GM12878 (cell line): ENCODE results near the gene MROH8. TPM values are rescaled to one million over a fixed set of nuclear protein-coding genes. Genes with fewer than 3 reads are reported as not detected.

Experiments
- ATAC-seq: fragments of 200-7000 bp; cut with Tn5 transposase; 3 replicates; pipeline ENCODE4 v1.9.1; 2020; ENCODE audit warnings: mild to moderate bottlenecking, moderate library complexity
- BruUV-seq: library from RNA; stranded (reverse); fragments of 400-500 nt; replicated peaks from 2 replicates; lab custom pipeline; 2021; lab: Mats Ljungman, UMichigan
- CTCF ChIA-PET: fragments of 300-600 bp; sonication (Branson Sonifier 250); formaldehyde crosslinking; extraction: SDS; loops from one replicate; lab custom pipeline; 2021; ENCODE audit warnings: inconsistent platforms; lab: Yijun Ruan, JAX
- POLR2A ChIA-PET: fragments of 350-600 bp; formaldehyde crosslinking; extraction: SDS; loops from one replicate; lab custom pipeline; 2021; ENCODE audit warnings: inconsistent platforms; lab: Charles Lee
- RAD21 ChIA-PET: fragments of 300-600 bp; sonication (Branson Sonifier 250); formaldehyde crosslinking; loops from one replicate; lab custom pipeline; 2023; ENCODE audit warnings: antibody characterized with exemption; ENCODE audit not compliant: unreplicated experiment; lab: Charles Lee
- SMC1A ChIA-PET: fragments of 300-600 bp; sonication (Branson Sonifier 250); formaldehyde crosslinking; loops from one replicate; lab custom pipeline; 2023; ENCODE audit not compliant: unreplicated experiment, uncharacterized antibody; lab: Charles Lee
- DNase-seq: peaks from one replicate; pipeline ENCODE4 v3.0.0-alpha.2; 2011; ENCODE audit warnings: low read depth, low spot score
- FAIRE-seq: peaks from 3 replicates; lab custom pipeline; 2011; peaks lifted over from hg19 to GRCh38; lab: Jason Lieb, UNC
- H2AFZ ChIP-seq: 2 replicates; pipeline ENCODE4 v1.6.0; 2011; ENCODE audit warnings: low read depth, low read length, control low read depth; ENCODE audit not compliant: control insufficient read depth
- H3K27ac ChIP-seq: 2 replicates; pipeline ENCODE4 v1.5.1; 2011; ENCODE audit warnings: control low read depth; ENCODE audit not compliant: control insufficient read depth, insufficient read depth
- H3K27me3 ChIP-seq, 2 experiments: replicated peaks in 1 of 2; 2 replicates each; pipeline versions ENCODE4 v1.6.0 to v1.6.1; 2011; ENCODE audit warnings: low read length in 1 of 2; ENCODE audit not compliant: control insufficient read depth in 2 of 2, insufficient read depth in 2 of 2
- H3K36me3 ChIP-seq, 2 experiments: 2 replicates each; pipeline ENCODE4 v1.5.1; 2011; ENCODE audit warnings: low read length in 1 of 2; ENCODE audit not compliant: control insufficient read depth in 2 of 2, insufficient read depth in 2 of 2
- H3K4me1 ChIP-seq: 2 replicates; pipeline ENCODE4 v1.6.1; 2011; ENCODE audit warnings: mild to moderate bottlenecking, low read length, moderate library complexity, mixed read lengths; ENCODE audit not compliant: control insufficient read depth, insufficient read depth
- H3K4me2 ChIP-seq: 2 replicates; pipeline ENCODE4 v1.6.0; 2011; ENCODE audit warnings: control low read depth; ENCODE audit not compliant: control insufficient read depth, insufficient read depth
- H3K4me3 ChIP-seq: fragments of 200-600 bp; sonication (generic); 2 replicates; pipeline ENCODE4 v1.5.1; 2016
- H3K79me2 ChIP-seq: 2 replicates; pipeline ENCODE4 v1.6.0; 2011; ENCODE audit warnings: low read length; ENCODE audit not compliant: control insufficient read depth, insufficient read depth
- H3K9ac ChIP-seq: 2 replicates; pipeline ENCODE4 v1.8.0; 2011; ENCODE audit warnings: low read length, control low read depth, mixed read lengths; ENCODE audit not compliant: control insufficient read depth, insufficient read depth
- H3K9me3 ChIP-seq: replicated peaks from 3 replicates; pipeline ENCODE4 v1.5.1; 2011; ENCODE audit warnings: mild to moderate bottlenecking, low read length; ENCODE audit not compliant: control insufficient read depth, insufficient read depth
- H4K20me1 ChIP-seq: 2 replicates; pipeline ENCODE4 v1.6.0; 2011; ENCODE audit not compliant: control insufficient read depth, insufficient read depth
- ATF7 ChIP-seq: fragments of 450-650 bp; IDR thresholded peaks from 2 replicates; pipeline ENCODE4 v1.6.1; 2016; ENCODE audit warnings: low read depth, mild to moderate bottlenecking
- BACH1 ChIP-seq: fragments of 450-650 bp; IDR thresholded peaks from 2 replicates; pipeline ENCODE4 v1.6.1; 2017; ENCODE audit warnings: mild to moderate bottlenecking, borderline replicate concordance
- CBX3 ChIP-seq: fragments of 200-600 bp; sonication (generic); IDR thresholded peaks from 2 replicates; pipeline ENCODE4 v1.6.1; 2016; ENCODE audit warnings: low read depth, borderline replicate concordance
- ESRRA ChIP-seq: IDR thresholded peaks from 2 replicates; pipeline ENCODE4 v1.6.1; 2012; ENCODE audit warnings: mild to moderate bottlenecking, low read length, improper control_type of control experiment
- MEF2B ChIP-seq: fragments of 450-650 bp; IDR thresholded peaks from 2 replicates; pipeline ENCODE4 v1.6.1; 2018; ENCODE audit warnings: mild to moderate bottlenecking, moderate library complexity; ENCODE audit not compliant: partially characterized antibody, poor library complexity, severe bottlenecking
- NFIC ChIP-seq: IDR thresholded peaks from 2 replicates; pipeline ENCODE4 v1.6.1; 2012; ENCODE audit warnings: low read depth, mild to moderate bottlenecking, inconsistent platforms, low read length, moderate library complexity
- NR2F1 ChIP-seq: fragments of 450-650 bp; conservative IDR thresholded peaks from 2 replicates; pipeline ENCODE4 v1.6.1; 2017; ENCODE audit warnings: mild to moderate bottlenecking
- NRF1 ChIP-seq: conservative IDR thresholded peaks from 2 replicates; pipeline ENCODE4 v1.6.1; 2011; ENCODE audit warnings: mild to moderate bottlenecking, low read depth, low read length, improper control_type of control experiment
- POLR2AphosphoS2 ChIP-seq: IDR thresholded peaks from 2 replicates; pipeline ENCODE4 v1.6.1; 2011; ENCODE audit warnings: low read depth, mild to moderate bottlenecking, low read length, improper control_type of control experiment, moderate library complexity
- POLR2AphosphoS5 ChIP-seq: IDR thresholded peaks from 2 replicates; pipeline ENCODE4 v1.6.1; 2011; ENCODE audit warnings: mild to moderate bottlenecking, low read length, inconsistent platforms
- POU2F2 ChIP-seq: IDR thresholded peaks from 3 replicates; pipeline ENCODE4 v1.6.1; 2011; ENCODE audit warnings: low read depth, mild to moderate bottlenecking, low read length, borderline replicate concordance
- ZNF274 ChIP-seq: IDR thresholded peaks from one replicate; pipeline ENCODE4 v1.8.0; 2011; ENCODE audit not compliant: insufficient read length, insufficient read depth
- WGBS: methylation state at CpG from one replicate; pipeline ENCODE4 v1.1.6; 2016; ENCODE audit warnings: low lambda C conversion rate; ENCODE audit not compliant: insufficient replicate concordance, insufficient coverage; ENCODE audit errors: missing lambda C conversion rate; 5-methylcytosine and 5-hydroxymethylcytosine counted together
- in situ Hi-C: fragments of 300-500 bp; cut with MboI; formaldehyde crosslinking; loops from 9 replicates; pipeline ENCODE4 v1.14.3; 2018; ENCODE audit warnings: mixed read lengths
- intact Hi-C: fragments of 100-400 bp; cut with micrococcal nuclease; formaldehyde crosslinking; loops from one replicate; pipeline ENCODE4 v1.14.2; 2022; ENCODE audit not compliant: unreplicated experiment
- polyA plus RNA-seq, 11 experiments: library from polyadenylated mRNA; depleted of rRNA in 4 of 11; unstranded in 6 of 11; stranded (reverse) in 5 of 11; fragments of >200 nt; fragmentation: Nextera tagmentation in 4 of 11; fragmentation: Illumina TruSeq in 1 of 11; extraction: Ambion mirVana in 4 of 11; extraction: Trizol in 1 of 11; gene quantifications; 1 replicate in 1 of 11; 2 replicates in 10 of 11; pipeline versions ENCODE4 v1.2.1 to v1.2.3, GENCODE V29; 2011 to 2016; ENCODE audit warnings: inconsistent platforms in 2 of 11, missing spikeins in 2 of 11, low read depth in 1 of 11
- total RNA-seq, 4 experiments: library from RNA; depleted of rRNA in 3 of 4; stranded (reverse); fragments of >200 nt in 3 of 4; fragmentation: Illumina TruSeq in 1 of 4; extraction: Trizol in 1 of 4; gene quantifications; 2 replicates each; pipeline versions ENCODE4 v1.2.1 to v1.2.3, GENCODE V29; 2013 to 2021
- TF ChIP-seq, protein P1 (sequence below): IDR thresholded peaks from 2 replicates; pipeline ENCODE4 v1.6.1; 2012; ENCODE audit warnings: low read depth, low read length, improper control_type of control experiment
- TF ChIP-seq, protein P2 (sequence below): fragments of 450-650 bp; IDR thresholded peaks from 2 replicates; pipeline ENCODE4 v1.6.1; 2014; ENCODE audit warnings: mild to moderate bottlenecking

MROH8 gene
- total and polyA plus RNA-seq, 10 of the 15 experiments (the other 5 are each of a cell fraction or from before 2014, with no cell fraction given): 0.16 to 2.8 (median 1.8) TPM

DNA sequence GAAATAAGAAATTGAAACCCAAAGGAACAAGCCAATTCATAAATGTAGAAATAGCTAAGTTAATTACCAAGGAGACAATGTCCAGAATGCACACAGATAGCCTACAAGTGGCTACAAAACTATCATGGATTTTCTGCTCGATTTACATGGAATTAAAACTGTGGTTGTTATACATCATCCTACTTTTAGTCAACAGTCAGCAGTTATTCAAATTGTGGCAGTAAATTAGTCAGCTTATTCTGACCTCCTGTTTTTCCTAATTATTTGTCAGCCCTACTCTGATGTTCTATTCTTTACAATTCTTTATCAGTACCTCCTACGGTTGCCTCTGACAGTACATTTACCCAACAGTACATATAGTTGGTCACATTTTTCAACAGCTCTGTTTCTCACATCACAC lies 113.2 kb downstream of the MROH8 start (continued):
- no peak for TF ChIP-seq BACH1
- TF ChIP-seq NR2F1: no peak
- TF ChIP-seq, all 136 proteins: peak for 0

DNA sequence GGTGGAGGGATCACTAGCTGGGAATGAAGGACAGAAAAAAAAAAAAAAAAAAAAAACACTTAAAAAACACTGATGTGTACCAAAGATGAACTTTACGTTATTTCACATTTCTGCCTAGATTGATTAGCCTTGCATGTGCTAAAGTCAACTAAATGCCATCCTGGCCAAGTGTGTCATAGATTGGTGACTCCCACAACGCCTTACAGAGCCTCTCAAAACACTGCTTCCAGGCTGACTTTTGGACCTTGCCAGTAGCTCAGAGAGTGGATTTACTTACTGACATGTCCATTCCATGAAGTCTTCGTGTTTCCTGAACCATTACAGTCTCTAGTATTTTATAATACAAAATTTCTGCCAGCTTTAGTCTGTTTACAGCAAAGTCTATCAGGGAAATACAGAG lies 124.1 kb downstream of the MROH8 start:
- Histone ChIP-seq H3K79me2 (no peaks in the 10 kb centered on the region), H4K20me1 (no peaks in the 10 kb centered on the region), H3K9me3 (no peaks in the 10 kb centered on the region), H3K4me2 (no peak overlapping the region), H3K27ac (no peak overlapping the region)
- CTCF ChIA-PET: no interaction called here
- TF ChIP-seq ATF7 (no peak), POLR2AphosphoS2 (no peak), ZNF274 (no peak), CBX3 (no peak), POLR2AphosphoS5 (no peak), NRF1 (no peak), NFIC (no peak), POU2F2 (no peak), MEF2B (no peak), ESRRA (no peak)
- TF ChIP-seq, protein P1, sequence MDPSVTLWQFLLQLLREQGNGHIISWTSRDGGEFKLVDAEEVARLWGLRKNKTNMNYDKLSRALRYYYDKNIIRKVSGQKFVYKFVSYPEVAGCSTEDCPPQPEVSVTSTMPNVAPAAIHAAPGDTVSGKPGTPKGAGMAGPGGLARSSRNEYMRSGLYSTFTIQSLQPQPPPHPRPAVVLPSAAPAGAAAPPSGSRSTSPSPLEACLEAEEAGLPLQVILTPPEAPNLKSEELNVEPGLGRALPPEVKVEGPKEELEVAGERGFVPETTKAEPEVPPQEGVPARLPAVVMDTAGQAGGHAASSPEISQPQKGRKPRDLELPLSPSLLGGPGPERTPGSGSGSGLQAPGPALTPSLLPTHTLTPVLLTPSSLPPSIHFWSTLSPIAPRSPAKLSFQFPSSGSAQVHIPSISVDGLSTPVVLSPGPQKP: no peak
- TF ChIP-seq, protein P2, sequence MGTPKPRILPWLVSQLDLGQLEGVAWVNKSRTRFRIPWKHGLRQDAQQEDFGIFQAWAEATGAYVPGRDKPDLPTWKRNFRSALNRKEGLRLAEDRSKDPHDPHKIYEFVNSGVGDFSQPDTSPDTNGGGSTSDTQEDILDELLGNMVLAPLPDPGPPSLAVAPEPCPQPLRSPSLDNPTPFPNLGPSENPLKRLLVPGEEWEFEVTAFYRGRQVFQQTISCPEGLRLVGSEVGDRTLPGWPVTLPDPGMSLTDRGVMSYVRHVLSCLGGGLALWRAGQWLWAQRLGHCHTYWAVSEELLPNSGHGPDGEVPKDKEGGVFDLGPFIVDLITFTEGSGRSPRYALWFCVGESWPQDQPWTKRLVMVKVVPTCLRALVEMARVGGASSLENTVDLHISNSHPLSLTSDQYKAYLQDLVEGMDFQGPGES: no peak
- TF ChIP-seq, all 136 proteins: peak for 0
- no peak for FAIRE-seq
- intact Hi-C loops (no loop called here), in situ Hi-C loops (no loop called here)
- Histone ChIP-seq H2AFZ (no peak overlapping the region), H3K36me3 (peaks cover 7 to 29% of the 10 kb centered on the region in 2 experiments; a peak in 3 of 4 replicates), H3K4me3 (no peak overlapping the region), H3K27me3 (no peaks in the 10 kb centered on the region), H3K4me1 (no peaks in the 10 kb centered on the region), H3K9ac (no peak overlapping the region)
- DNase-seq: no peak
- ChIA-PET RAD21 (no interaction called here), SMC1A (no interaction called here), POLR2A (interaction anchor here (0.5 to 0.6 kb wide), 2 partner anchors 122 to 671 kb away, joined by 3 read pairs; no protein-coding TSS in a partner anchor)
- ATAC-seq: no peak
- BruUV-seq: TSS peak; percentile 47
- WGBS: 96% methylated on average over 3 of the region's 3 CpGs
